Measurements from ENCODE around the gene LDB2. TPM values are rescaled to one million over a fixed set of nuclear protein-coding genes. Genes with fewer than 3 reads are reported as not detected.

The LDB2 gene
- total RNA-seq, 1 experiment from 2014 or later = not detected

DNA sequence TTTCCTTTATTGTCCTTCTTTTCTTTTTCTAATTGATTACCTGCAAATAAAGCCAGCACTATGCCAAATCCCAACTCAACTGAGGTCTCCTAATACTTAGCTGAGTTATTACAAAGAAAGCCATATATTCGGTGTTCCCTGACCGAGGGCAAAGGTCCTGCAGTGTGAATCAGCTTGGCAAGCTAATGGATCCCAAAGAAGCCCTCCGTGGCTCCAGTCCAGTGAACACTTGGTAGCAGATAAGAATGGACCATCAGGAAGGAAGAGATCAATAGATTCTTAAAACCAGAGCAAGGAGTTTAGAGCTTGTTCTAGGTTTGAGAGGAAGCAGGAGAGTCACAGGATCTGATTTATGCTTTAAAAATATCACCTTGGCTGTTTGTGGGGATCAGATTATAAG is 8.5 kb downstream of the LDB2 start:
- Histone ChIP-seq H3K9ac (ENCODE audit: low read length) (no peak overlapping the region), H3K9me2 (replicated peaks; ENCODE audit: low read length) (no peaks in the 10 kb centered on the region), H4K20me1 (ENCODE audit: low read length) (no peaks in the 10 kb centered on the region), H3K27me3 (ENCODE audit: low read length) (peaks cover 30% of the 10 kb centered on the region), H3F3A (ENCODE audit: low read length, unreplicated experiment) (no peaks in the 10 kb centered on the region), H3K4me3 (ENCODE audit: low read length) (no peak overlapping the region), H3K79me2 (ENCODE audit: low read length) (no peaks in the 10 kb centered on the region), H2AFZ (ENCODE audit: low read length) (no peak overlapping the region), H3K9me3 (ENCODE audit: low read length) (no peaks in the 10 kb centered on the region), H3K27ac (ENCODE audit: low read length) (no peak overlapping the region), H3K4me1 (ENCODE audit: insufficient read depth, low read length) (no peaks in the 10 kb centered on the region), H3K4me2 (ENCODE audit: low read length) (no peak overlapping the region), H3K36me3 (ENCODE audit: low read depth, low read length) (no peaks in the 10 kb centered on the region)
- no peak for ATAC-seq
- ChIA-PET POLR2A (ENCODE audit: unreplicated experiment) (no interaction called here), CTCF (no interaction called here)
- DNase-seq = no peak
- BruUV-seq (replicated peaks) = no TSS peak
- intact Hi-C loops (cut with micrococcal nuclease) = no loop called here
- TF ChIP-seq, protein P1, sequence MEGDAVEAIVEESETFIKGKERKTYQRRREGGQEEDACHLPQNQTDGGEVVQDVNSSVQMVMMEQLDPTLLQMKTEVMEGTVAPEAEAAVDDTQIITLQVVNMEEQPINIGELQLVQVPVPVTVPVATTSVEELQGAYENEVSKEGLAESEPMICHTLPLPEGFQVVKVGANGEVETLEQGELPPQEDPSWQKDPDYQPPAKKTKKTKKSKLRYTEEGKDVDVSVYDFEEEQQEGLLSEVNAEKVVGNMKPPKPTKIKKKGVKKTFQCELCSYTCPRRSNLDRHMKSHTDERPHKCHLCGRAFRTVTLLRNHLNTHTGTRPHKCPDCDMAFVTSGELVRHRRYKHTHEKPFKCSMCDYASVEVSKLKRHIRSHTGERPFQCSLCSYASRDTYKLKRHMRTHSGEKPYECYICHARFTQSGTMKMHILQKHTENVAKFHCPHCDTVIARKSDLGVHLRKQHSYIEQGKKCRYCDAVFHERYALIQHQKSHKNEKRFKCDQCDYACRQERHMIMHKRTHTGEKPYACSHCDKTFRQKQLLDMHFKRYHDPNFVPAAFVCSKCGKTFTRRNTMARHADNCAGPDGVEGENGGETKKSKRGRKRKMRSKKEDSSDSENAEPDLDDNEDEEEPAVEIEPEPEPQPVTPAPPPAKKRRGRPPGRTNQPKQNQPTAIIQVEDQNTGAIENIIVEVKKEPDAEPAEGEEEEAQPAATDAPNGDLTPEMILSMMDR (conservative IDR thresholded peaks at IDR 0.05; ENCODE audit: low read depth, low read length) = no peak
- TF ChIP-seq EZH2 (IDR thresholded peaks at IDR 0.05; ENCODE audit: low read length, unreplicated experiment) = no peak
- TF ChIP-seq EZH2phosphoT487 (IDR thresholded peaks at IDR 0.05; ENCODE audit: borderline replicate concordance, low read length) = no peak

DNA sequence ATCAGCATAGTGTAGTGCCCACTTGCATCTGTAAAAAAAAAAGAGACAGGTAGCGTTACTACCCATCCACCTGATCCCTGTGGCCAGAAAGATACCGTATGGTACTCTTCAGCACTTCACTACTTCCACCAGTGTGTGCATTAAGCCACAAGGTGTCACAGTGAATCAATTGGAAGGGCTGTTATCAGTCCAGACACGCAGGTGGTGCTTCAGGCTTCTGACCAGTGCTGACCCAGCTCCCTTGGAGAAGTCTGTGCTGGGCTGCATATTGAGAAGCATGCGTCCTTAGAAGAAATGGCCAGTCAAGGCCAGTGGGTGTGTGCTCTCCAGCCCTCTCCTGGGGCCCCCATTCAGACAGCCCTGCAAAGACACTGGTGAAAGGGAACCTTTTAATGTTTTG is 10.6 kb downstream of the LDB2 start:
- no peaks in the 10 kb centered on the region for H3K9me3 ChIP-seq (ENCODE audit: low read length)
- H4K20me1 ChIP-seq (ENCODE audit: low read length) = no peaks in the 10 kb centered on the region
- H3K9me2 ChIP-seq (replicated peaks; ENCODE audit: low read length) = no peaks in the 10 kb centered on the region
- H2AFZ ChIP-seq (ENCODE audit: low read length) = no peak overlapping the region
- POLR2A ChIA-PET (ENCODE audit: unreplicated experiment) = no interaction called here
- ATAC-seq = no peak
- no TSS peak for BruUV-seq (replicated peaks)
- DNase-seq = no peak
- H3K4me1 ChIP-seq (ENCODE audit: insufficient read depth, low read length) = no peaks in the 10 kb centered on the region
- no peaks in the 10 kb centered on the region for H3K79me2 ChIP-seq (ENCODE audit: low read length)
- H3K4me3 ChIP-seq (ENCODE audit: low read length) = no peak overlapping the region
- intact Hi-C loops (cut with micrococcal nuclease) = no loop called here
- H3K9ac ChIP-seq (ENCODE audit: low read length) = no peak overlapping the region
- H3K27ac ChIP-seq (ENCODE audit: low read length) = no peak overlapping the region
- CTCF ChIA-PET = no interaction called here
- TF ChIP-seq EZH2 (IDR thresholded peaks at IDR 0.05; ENCODE audit: low read length, unreplicated experiment) (no peak), EZH2phosphoT487 (IDR thresholded peaks at IDR 0.05; ENCODE audit: borderline replicate concordance, low read length) (no peak)
- TF ChIP-seq, protein P1 (conservative IDR thresholded peaks at IDR 0.05; ENCODE audit: low read depth, low read length) = no peak
- no peak overlapping the region for H3K4me2 ChIP-seq (ENCODE audit: low read length)
- peaks cover 31% of the 10 kb centered on the region for H3K27me3 ChIP-seq (ENCODE audit: low read length)
- H3F3A ChIP-seq (ENCODE audit: low read length, unreplicated experiment) = no peaks in the 10 kb centered on the region
- no peaks in the 10 kb centered on the region for H3K36me3 ChIP-seq (ENCODE audit: low read depth, low read length)

DNA sequence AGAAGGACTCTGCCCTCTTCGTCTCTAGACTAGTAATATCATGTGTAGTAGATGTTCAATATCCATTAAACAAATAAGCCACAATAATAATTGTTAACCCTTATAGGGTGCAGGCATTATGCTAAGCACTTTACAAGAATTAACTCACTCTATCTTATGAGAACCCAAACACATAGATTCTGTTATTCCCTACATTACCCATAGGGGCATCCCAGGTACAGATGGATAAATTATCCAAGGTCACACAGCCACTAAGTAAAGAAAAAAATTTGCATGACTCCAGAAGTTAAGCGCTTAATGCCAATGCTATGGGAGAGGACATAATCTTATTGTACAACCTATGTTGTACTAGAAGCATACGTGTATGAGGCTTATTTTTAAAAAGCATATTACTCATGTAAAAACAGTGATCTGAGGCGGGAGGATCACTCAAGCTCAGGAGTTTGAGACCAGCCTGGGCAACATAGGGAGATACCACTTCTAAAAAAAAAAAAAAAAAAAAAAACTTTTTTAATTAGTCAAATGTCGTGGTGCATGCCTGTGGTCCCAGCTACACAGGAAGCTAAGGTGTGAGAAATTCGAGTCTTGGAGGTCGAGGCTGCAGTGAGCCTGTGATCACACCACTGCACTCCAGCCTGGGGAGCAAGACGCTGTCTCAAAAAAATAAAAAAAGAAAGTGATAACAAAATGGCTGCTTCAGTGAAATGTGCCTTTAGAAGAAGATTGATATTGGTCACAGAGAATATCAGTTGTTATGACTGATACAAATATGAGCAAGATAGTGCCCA is 13.6 kb downstream of the LDB2 start:
- ChIA-PET POLR2A (ENCODE audit: unreplicated experiment) (no interaction called here), CTCF (no interaction called here)
- Histone ChIP-seq H3K27me3 (ENCODE audit: low read length) (peaks cover 19% of the 10 kb centered on the region), H2AFZ (ENCODE audit: low read length) (no peak overlapping the region), H3K79me2 (ENCODE audit: low read length) (no peaks in the 10 kb centered on the region), H3K4me1 (ENCODE audit: insufficient read depth, low read length) (no peaks in the 10 kb centered on the region), H4K20me1 (ENCODE audit: low read length) (no peaks in the 10 kb centered on the region), H3K27ac (ENCODE audit: low read length) (no peak overlapping the region), H3K36me3 (ENCODE audit: low read depth, low read length) (no peaks in the 10 kb centered on the region), H3K9me3 (ENCODE audit: low read length) (no peaks in the 10 kb centered on the region), H3K4me3 (ENCODE audit: low read length) (no peak overlapping the region), H3F3A (ENCODE audit: low read length, unreplicated experiment) (no peaks in the 10 kb centered on the region), H3K9me2 (replicated peaks; ENCODE audit: low read length) (no peaks in the 10 kb centered on the region), H3K4me2 (ENCODE audit: low read length) (no peak overlapping the region), H3K9ac (ENCODE audit: low read length) (no peak overlapping the region)
- intact Hi-C loops (cut with micrococcal nuclease) = no loop called here
- BruUV-seq (replicated peaks) = no TSS peak
- DNase-seq (no peak), ATAC-seq (no peak)
- TF ChIP-seq, protein P1 (conservative IDR thresholded peaks at IDR 0.05; ENCODE audit: low read depth, low read length) = no peak; the same call in 1 of the 2 replicates
- no peak for TF ChIP-seq EZH2phosphoT487 (IDR thresholded peaks at IDR 0.05; ENCODE audit: borderline replicate concordance, low read length)
- no peak for TF ChIP-seq EZH2 (IDR thresholded peaks at IDR 0.05; ENCODE audit: low read length, unreplicated experiment)

Measured in PC-3 (cell line).